Calu3 (cell line): Measurements from ENCODE around the gene MTR. TPM values are rescaled to one million over a fixed set of nuclear protein-coding genes. Genes with fewer than 3 reads are reported as not detected.
A peak's percentile ranks its signal among the peaks of the same experiment; 100 is the strongest.

Experiments
- BruUV-seq: library from RNA; stranded (reverse); fragments of 400-500 nt; replicated peaks from 2 replicates; lab custom pipeline; 2021; lab: Mats Ljungman, UMichigan
- CTCF ChIA-PET: fragments of 300-600 bp; sonication (Branson Sonifier 250); formaldehyde crosslinking; loops from one replicate; lab custom pipeline; 2022; ENCODE audit warnings: antibody characterized with exemption; lab: Charles Lee
- DNase-seq: peaks from one replicate; pipeline ENCODE4 v3.0.0; 2022
- H3K27ac Mint-ChIP-seq: one replicate; pipeline ENCODE4 v1.8.0; 2022; ENCODE audit warnings: mixed read lengths; ENCODE audit not compliant: unreplicated experiment
- H3K27me3 Mint-ChIP-seq: one replicate; pipeline ENCODE4 v1.8.0; 2022; ENCODE audit warnings: mixed read lengths; ENCODE audit not compliant: unreplicated experiment
- H3K36me3 Mint-ChIP-seq: one replicate; pipeline ENCODE4 v1.8.0; 2022; ENCODE audit warnings: mild to moderate bottlenecking, moderate library complexity, mixed read lengths; ENCODE audit not compliant: insufficient read depth, unreplicated experiment
- H3K4me1 Mint-ChIP-seq: one replicate; pipeline ENCODE4 v1.8.0; 2022; ENCODE audit warnings: mild to moderate bottlenecking, low read depth, mixed read lengths; ENCODE audit not compliant: unreplicated experiment
- H3K4me3 Mint-ChIP-seq: one replicate; pipeline ENCODE4 v1.8.0; 2022; ENCODE audit warnings: mild to moderate bottlenecking, low read depth, moderate library complexity, mixed read lengths; ENCODE audit not compliant: unreplicated experiment
- H3K9me3 Mint-ChIP-seq: one replicate; pipeline ENCODE4 v1.8.0; 2022; ENCODE audit warnings: low read depth, mixed read lengths; ENCODE audit not compliant: unreplicated experiment
- intact Hi-C: fragments of 100-400 bp; cut with micrococcal nuclease; formaldehyde crosslinking; loops from one replicate; pipeline ENCODE4 v1.10.0; 2022; ENCODE audit not compliant: unreplicated experiment
- total RNA-seq: library from RNA; stranded (reverse); gene quantifications from 2 replicates; pipeline ENCODE4 v1.2.3, GENCODE V29; 2022
- TF ChIP-seq, protein P1 (sequence below): fragments of 200-600 bp; IDR thresholded peaks from one replicate; pipeline ENCODE4 v1.8.0; 2022; ENCODE audit warnings: antibody characterized with exemption; ENCODE audit not compliant: unreplicated experiment

Gene MTR
- total RNA-seq, 1 experiment from 2014 or later, result 37.0 TPM

DNA sequence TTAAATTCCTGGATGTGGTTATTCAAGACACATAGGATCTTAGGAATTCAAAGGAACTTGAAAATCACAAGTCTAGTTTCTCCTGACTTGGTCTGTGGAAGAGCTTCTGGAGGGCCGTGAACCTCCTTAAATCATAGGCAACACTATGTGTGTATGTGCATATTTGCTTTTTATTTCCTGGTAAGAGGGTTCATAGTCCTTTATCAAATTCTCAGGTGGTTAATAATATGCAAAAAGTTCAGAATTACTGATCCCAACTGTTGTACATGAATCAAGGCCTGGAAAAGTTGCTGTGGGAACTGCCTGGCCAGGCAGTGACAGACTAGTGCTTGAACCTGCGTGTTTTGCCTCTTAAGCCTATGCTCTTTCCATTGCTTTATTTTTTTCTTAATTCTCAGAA, 12.9 kb downstream of the MTR start:
- DNase-seq, result no peak

DNA sequence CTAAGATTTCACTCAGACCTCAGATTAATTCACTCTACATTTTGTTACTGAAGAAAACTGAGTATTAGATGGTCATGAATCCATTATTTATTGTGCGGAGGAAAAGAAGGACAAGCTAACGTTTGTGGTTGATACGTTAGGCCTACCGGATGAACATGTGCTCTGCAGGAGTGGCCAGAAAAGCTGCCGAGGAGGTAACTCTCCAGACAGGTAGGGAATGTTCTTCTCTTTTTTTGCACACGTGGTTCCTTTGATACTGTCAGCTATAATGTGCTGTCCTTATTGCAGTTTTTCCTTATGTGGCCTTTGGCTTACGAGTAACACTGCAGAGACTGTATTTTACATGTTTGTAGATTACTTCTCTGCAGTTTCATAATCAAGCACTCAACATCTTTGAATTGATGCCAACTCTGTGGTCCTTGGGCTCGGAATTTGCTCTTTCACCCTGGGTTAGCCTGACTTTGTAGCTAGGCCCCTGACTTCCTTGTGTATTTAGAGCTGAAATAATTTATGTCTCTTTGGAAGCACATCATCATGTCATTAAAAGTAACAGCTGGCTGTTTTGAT, 13.6 kb downstream of the MTR start:
- no TSS peak for BruUV-seq
- Mint-ChIP-seq H3K4me3 (no peak overlapping the region), H3K9me3 (no peaks in the 10 kb centered on the region), H3K27me3 (no peaks in the 10 kb centered on the region), H3K36me3 (peaks cover 3% of the 10 kb centered on the region), H3K27ac (peak overlapping the region; percentile 43), H3K4me1 (peaks cover 18% of the 10 kb centered on the region)
- intact Hi-C loops, result loop anchor here (1.0 kb wide), 1 partner anchor 13 kb away; the partner anchor contains the start of gene MTR
- CTCF ChIA-PET, result interaction anchor here (0.9 to 1.8 kb wide), 3 partner anchors 12 to 55 kb away, joined by 3 to 5 read pairs (median 5); partner anchors contain the start of gene MTR
- DNase-seq, result peak; percentile 12
- TF ChIP-seq, protein P1, sequence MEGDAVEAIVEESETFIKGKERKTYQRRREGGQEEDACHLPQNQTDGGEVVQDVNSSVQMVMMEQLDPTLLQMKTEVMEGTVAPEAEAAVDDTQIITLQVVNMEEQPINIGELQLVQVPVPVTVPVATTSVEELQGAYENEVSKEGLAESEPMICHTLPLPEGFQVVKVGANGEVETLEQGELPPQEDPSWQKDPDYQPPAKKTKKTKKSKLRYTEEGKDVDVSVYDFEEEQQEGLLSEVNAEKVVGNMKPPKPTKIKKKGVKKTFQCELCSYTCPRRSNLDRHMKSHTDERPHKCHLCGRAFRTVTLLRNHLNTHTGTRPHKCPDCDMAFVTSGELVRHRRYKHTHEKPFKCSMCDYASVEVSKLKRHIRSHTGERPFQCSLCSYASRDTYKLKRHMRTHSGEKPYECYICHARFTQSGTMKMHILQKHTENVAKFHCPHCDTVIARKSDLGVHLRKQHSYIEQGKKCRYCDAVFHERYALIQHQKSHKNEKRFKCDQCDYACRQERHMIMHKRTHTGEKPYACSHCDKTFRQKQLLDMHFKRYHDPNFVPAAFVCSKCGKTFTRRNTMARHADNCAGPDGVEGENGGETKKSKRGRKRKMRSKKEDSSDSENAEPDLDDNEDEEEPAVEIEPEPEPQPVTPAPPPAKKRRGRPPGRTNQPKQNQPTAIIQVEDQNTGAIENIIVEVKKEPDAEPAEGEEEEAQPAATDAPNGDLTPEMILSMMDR, result no peak

More for the DNA sequence above, 12.9 kb downstream of the MTR start:
- TF ChIP-seq, protein P1, result no peak
- H3K27ac Mint-ChIP-seq, result peak overlapping the region; percentile 43
- intact Hi-C loops, result loop anchor here (1.0 kb wide), 1 partner anchor 13 kb away; the partner anchor contains the start of gene MTR
- H3K36me3 Mint-ChIP-seq, result no peaks in the 10 kb centered on the region
- no peaks in the 10 kb centered on the region for H3K9me3 Mint-ChIP-seq
- no TSS peak for BruUV-seq
- no peaks in the 10 kb centered on the region for H3K27me3 Mint-ChIP-seq
- H3K4me3 Mint-ChIP-seq, result no peak overlapping the region
- CTCF ChIA-PET, result interaction anchor here (0.9 to 1.8 kb wide), 3 partner anchors 12 to 55 kb away, joined by 3 to 5 read pairs (median 5); partner anchors contain the start of gene MTR
- peaks cover 18% of the 10 kb centered on the region for H3K4me1 Mint-ChIP-seq

DNA sequence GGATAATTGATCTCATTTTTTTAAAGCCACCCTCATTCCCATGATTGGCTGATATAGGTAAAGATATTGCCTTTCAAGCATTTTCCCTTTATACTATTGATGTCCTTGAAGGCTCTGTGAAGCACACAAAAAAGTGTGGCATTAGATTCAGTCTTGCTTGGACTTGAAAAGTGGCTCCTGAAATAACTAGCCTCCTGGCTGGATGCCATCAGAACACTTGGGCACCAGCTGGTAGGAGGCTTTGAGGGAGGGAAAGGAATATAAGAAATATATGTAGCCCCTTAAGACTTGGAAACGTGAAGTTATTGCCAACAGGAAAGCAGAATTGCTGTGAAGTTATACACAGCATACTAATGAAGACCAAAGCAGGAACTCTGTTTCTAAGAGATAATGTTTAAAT, 14.1 kb downstream of the MTR start:
- Mint-ChIP-seq H3K27ac (no peak overlapping the region), H3K36me3 (peaks cover 8% of the 10 kb centered on the region), H3K4me1 (peaks cover 18% of the 10 kb centered on the region), H3K4me3 (no peak overlapping the region), H3K27me3 (no peaks in the 10 kb centered on the region), H3K9me3 (no peaks in the 10 kb centered on the region)
- no TSS peak for BruUV-seq
- DNase-seq, result no peak
- intact Hi-C loops, result no loop called here
- TF ChIP-seq, protein P1, result no peak
- CTCF ChIA-PET, result interaction anchor here (1.2 to 1.8 kb wide), 2 partner anchors 13 to 56 kb away, joined by 3 to 5 read pairs; no protein-coding TSS in a partner anchor

DNA sequence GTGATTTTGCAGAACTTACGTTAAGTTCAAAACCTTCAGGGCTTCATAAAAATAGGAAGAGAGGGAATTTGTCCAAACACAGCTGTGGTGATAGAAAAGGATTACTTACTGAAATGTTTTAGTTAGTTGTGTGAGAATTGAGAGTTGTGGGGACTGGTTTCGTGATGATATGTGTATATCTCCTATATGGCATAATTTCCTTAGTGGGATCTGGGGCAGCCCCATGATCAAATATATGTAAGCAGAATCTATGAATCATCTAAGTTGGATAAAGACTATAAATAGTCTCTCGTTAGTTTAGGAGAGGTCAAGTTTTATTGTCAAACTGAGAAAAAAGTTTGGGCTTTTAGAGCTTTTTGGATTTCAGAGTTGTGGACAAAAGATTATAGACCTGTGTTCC, 14.9 kb downstream of the MTR start:
- CTCF ChIA-PET, result no interaction called here
- H3K9me3 Mint-ChIP-seq, result no peaks in the 10 kb centered on the region
- no peak overlapping the region for H3K4me3 Mint-ChIP-seq
- DNase-seq, result no peak
- intact Hi-C loops, result no loop called here
- H3K4me1 Mint-ChIP-seq, result peaks cover 18% of the 10 kb centered on the region
- H3K27ac Mint-ChIP-seq, result no peak overlapping the region
- TF ChIP-seq, protein P1, result no peak
- peaks cover 10% of the 10 kb centered on the region for H3K36me3 Mint-ChIP-seq
- H3K27me3 Mint-ChIP-seq, result no peaks in the 10 kb centered on the region
- BruUV-seq, result no TSS peak
